Activated T-cell treated with anti-CD3 and anti-CD28 coated beads, Interleukin-2, amount 50 U/mL, for 1 hour (primary cell): ENCODE data around the gene RPL37A.
"Not testable (repeated sequence)": the region's sequence is repeated elsewhere in the genome, so short reads cannot be mapped to it uniquely, and the experiment has no call there.

ENCODE experiments used
- DNase-seq: peaks from one replicate; pipeline ENCODE4 v3.0.0-alpha.2; 2020

The RPL37A gene

GRCh38 chr2:216518566-216519119 is 20.0 kb downstream of the RPL37A start:
- DNase-seq, result not testable (repeated sequence)

GRCh38 chr2:216519154-216519762 is 20.6 kb downstream of the RPL37A start:
- DNase-seq, result no peak

- DNase-seq, result no peak
These were observed 21.5 kb downstream of the RPL37A start for GRCh38 chr2:216520112-216520511.

- no peak for DNase-seq
These were observed 24.4 kb downstream of the RPL37A start for GRCh38 chr2:216522892-216523502.

GRCh38 chr2:216525972-216526371 is 27.3 kb downstream of the RPL37A start:
- DNase-seq, result no peak

GRCh38 chr2:216526939-216527338 is 28.3 kb downstream of the RPL37A start:
- DNase-seq, result no peak

- no peak for DNase-seq
These were observed 29.0 kb downstream of the RPL37A start for GRCh38 chr2:216527600-216527999.

GRCh38 chr2:216532562-216532961 is 33.9 kb downstream of the RPL37A start:
- no peak for DNase-seq

- no peak for DNase-seq
These were observed 35.0 kb downstream of the RPL37A start for GRCh38 chr2:216533609-216534008.

GRCh38 chr2:216534809-216535208 is 36.2 kb downstream of the RPL37A start:
- DNase-seq, result no peak

- no peak for DNase-seq
These were observed 36.9 kb downstream of the RPL37A start for GRCh38 chr2:216535454-216535995.

- DNase-seq, result no peak
These were observed 38.1 kb downstream of the RPL37A start for GRCh38 chr2:216536734-216537210.

- no peak for DNase-seq
These were observed 38.7 kb downstream of the RPL37A start for GRCh38 chr2:216537366-216537765.

GRCh38 chr2:216538538-216538937 is 39.9 kb downstream of the RPL37A start:
- DNase-seq, result no peak

- DNase-seq, result no peak
These were observed 40.5 kb downstream of the RPL37A start for GRCh38 chr2:216539120-216539519.

GRCh38 chr2:216539791-216540241 is 41.2 kb downstream of the RPL37A start:
- no peak for DNase-seq

- DNase-seq, result no peak
These were observed 42.3 kb downstream of the RPL37A start for GRCh38 chr2:216540920-216541319.

- no peak for DNase-seq
These were observed 42.9 kb downstream of the RPL37A start for GRCh38 chr2:216541505-216541904.

- DNase-seq, result no peak
These were observed 46.7 kb downstream of the RPL37A start for GRCh38 chr2:216545359-216545758.

- DNase-seq, result no peak
These were observed 47.6 kb downstream of the RPL37A start for GRCh38 chr2:216546241-216546640.

- DNase-seq, result no peak
These were observed 48.2 kb downstream of the RPL37A start for GRCh38 chr2:216546641-216547403.

GRCh38 chr2:216548901-216549331 is 50.3 kb downstream of the RPL37A start:
- no peak for DNase-seq
